Measurements from ENCODE around the gene MAPKBP1. TPM values are rescaled to one million over a fixed set of nuclear protein-coding genes. Genes with fewer than 3 reads are reported as not detected.

MAPKBP1 gene
- polyA plus RNA-seq, 3 donors = 0.76 to 8.6 (median 1.1) TPM

DNA sequence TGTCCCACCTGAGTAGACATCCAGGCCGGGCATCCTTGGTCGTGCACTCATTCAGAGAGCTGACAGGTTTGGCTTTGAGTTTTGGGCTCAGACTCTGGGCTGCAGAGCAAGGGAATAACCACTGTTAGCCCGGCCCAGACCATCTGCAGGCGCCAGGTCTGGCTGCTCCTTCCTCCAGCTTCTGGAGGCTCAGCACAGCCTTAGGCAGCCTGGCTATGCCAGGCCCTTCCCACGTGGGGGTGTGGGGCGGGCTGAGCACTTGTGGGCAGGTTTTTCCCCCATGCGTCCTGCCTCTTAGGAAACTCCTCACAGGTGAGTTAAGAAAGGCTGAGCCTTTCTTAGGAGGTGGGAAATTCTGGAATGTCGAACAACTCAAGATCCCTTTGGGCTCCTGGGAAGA lies 75.6 kb downstream of the MAPKBP1 start:
- no peaks in the 10 kb centered on the region for H3K79me2 ChIP-seq (ENCODE audit: insufficient read depth, low read length)
- no peak overlapping the region for H2AFZ ChIP-seq (ENCODE audit: insufficient read depth, low read depth, low read length, poor library complexity, severe bottlenecking)
- TF ChIP-seq, protein P1, sequence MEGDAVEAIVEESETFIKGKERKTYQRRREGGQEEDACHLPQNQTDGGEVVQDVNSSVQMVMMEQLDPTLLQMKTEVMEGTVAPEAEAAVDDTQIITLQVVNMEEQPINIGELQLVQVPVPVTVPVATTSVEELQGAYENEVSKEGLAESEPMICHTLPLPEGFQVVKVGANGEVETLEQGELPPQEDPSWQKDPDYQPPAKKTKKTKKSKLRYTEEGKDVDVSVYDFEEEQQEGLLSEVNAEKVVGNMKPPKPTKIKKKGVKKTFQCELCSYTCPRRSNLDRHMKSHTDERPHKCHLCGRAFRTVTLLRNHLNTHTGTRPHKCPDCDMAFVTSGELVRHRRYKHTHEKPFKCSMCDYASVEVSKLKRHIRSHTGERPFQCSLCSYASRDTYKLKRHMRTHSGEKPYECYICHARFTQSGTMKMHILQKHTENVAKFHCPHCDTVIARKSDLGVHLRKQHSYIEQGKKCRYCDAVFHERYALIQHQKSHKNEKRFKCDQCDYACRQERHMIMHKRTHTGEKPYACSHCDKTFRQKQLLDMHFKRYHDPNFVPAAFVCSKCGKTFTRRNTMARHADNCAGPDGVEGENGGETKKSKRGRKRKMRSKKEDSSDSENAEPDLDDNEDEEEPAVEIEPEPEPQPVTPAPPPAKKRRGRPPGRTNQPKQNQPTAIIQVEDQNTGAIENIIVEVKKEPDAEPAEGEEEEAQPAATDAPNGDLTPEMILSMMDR (IDR thresholded peaks at IDR 0.05) = no peak
- H3K4me3 Mint-ChIP-seq = no peak overlapping the region
- no peak overlapping the region for H3K27ac Mint-ChIP-seq
- DNase-seq = no peak
- 86% methylated on average over 5 of the region's 8 CpGs for WGBS (ENCODE audit: insufficient coverage)
- H3K27me3 Mint-ChIP-seq (ENCODE audit: low read depth in 3 of 3) = peaks cover 0 to 10% (median 9%) of the 10 kb centered on the region in 3 donors
- H3K9me3 Mint-ChIP-seq = no peaks in the 10 kb centered on the region
- intact Hi-C loops (cut with micrococcal nuclease) = no loop called here
- H3K36me3 Mint-ChIP-seq = peaks cover 37 to 43% of the 10 kb centered on the region in 2 donors
- peaks cover 39 to 42% of the 10 kb centered on the region in 2 donors for H3K36me3 ChIP-seq (replicated peaks in 1 of 2; ENCODE audit: control insufficient read depth in 1 of 2, insufficient read depth in 2 of 2, low read length in 2 of 2)
- H3K4me2 ChIP-seq (replicated peaks; ENCODE audit: extremely low read depth, low read length, poor library complexity, severe bottlenecking) = no peak overlapping the region
- H3K27ac ChIP-seq (ENCODE audit: low read depth in 1 of 2, low read length in 2 of 2) = no peak overlapping the region
- H3K4me1 Mint-ChIP-seq = no peaks in the 10 kb centered on the region
- H3K4me3 ChIP-seq (replicated peaks in 1 of 3; ENCODE audit: low read depth in 2 of 3, low read length in 3 of 3) = no peak overlapping the region
- no peak overlapping the region for H3K9ac ChIP-seq (ENCODE audit: insufficient read depth, low read length, poor library complexity, severe bottlenecking)
- H3K9me3 ChIP-seq (replicated peaks in 1 of 2; ENCODE audit: control insufficient read depth in 1 of 2, insufficient read depth in 1 of 2, low read length in 2 of 2) = no peaks in the 10 kb centered on the region
- no peaks in the 10 kb centered on the region for H3K4me1 ChIP-seq (ENCODE audit: control insufficient read depth in 1 of 2, insufficient read depth in 2 of 2, low read length in 2 of 2)
- H3K27me3 ChIP-seq (ENCODE audit: control insufficient read depth in 2 of 2, insufficient read depth in 2 of 2, low read length in 2 of 2) = no peaks in the 10 kb centered on the region
- H4K20me1 ChIP-seq (ENCODE audit: insufficient read depth, low read length) = no peaks in the 10 kb centered on the region

DNA sequence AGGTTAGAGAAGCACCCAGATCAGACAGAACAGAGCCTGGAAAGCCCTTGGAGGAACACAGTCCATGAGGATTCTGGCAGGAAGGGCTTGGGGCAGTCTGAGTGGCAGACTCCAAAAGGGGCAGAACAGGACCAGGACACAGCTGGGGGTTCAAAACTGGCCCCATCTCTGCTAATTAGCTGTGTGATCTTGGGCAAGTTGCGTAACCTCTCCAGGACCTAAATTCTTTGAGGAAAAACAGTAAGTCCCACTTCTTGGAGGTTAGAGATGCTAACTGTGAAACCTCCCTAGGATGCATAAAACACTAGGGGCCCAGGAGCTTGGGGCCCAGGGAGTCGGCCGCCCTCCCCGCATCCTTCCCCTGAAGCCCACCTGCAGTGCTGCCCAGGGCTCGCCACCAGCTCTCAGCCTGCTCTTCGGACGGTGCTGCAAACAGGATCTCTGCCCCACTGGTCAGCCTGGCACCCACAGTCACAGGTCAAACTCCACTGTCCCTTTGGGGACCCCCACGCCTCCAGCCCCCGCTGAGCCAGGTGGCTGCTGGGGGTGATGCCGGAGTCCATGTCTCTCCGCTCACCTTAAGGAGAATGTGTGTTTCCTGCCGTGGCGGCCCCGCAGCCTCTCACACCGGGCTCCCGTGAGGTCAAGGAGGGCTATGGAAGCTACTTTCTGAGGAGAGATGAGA lies 76.3 kb downstream of the MAPKBP1 start:
- TF ChIP-seq, protein P1 (IDR thresholded peaks at IDR 0.05) = no peak

More for the DNA sequence above, 76.3 kb downstream of the MAPKBP1 start:
- Mint-ChIP-seq H3K27ac (no peak overlapping the region), H3K27me3 (ENCODE audit: low read depth in 3 of 3) (peaks cover 0 to 10% (median 9%) of the 10 kb centered on the region in 3 donors), H3K36me3 (peaks cover 34 to 36% of the 10 kb centered on the region in 2 donors), H3K4me3 (no peak overlapping the region), H3K9me3 (no peaks in the 10 kb centered on the region), H3K4me1 (no peaks in the 10 kb centered on the region)
- 82% methylated on average over 8 of the region's 16 CpGs for WGBS (ENCODE audit: insufficient coverage)
- Histone ChIP-seq H3K9ac (ENCODE audit: insufficient read depth, low read length, poor library complexity, severe bottlenecking) (no peak overlapping the region), H3K79me2 (ENCODE audit: insufficient read depth, low read length) (no peaks in the 10 kb centered on the region), H4K20me1 (ENCODE audit: insufficient read depth, low read length) (no peaks in the 10 kb centered on the region), H3K27ac (ENCODE audit: low read depth in 1 of 2, low read length in 2 of 2) (no peak overlapping the region), H3K9me3 (replicated peaks in 1 of 2; ENCODE audit: control insufficient read depth in 1 of 2, insufficient read depth in 1 of 2, low read length in 2 of 2) (no peaks in the 10 kb centered on the region), H2AFZ (ENCODE audit: insufficient read depth, low read depth, low read length, poor library complexity, severe bottlenecking) (no peak overlapping the region), H3K4me3 (replicated peaks in 1 of 3; ENCODE audit: low read depth in 2 of 3, low read length in 3 of 3) (no peak overlapping the region), H3K4me1 (ENCODE audit: control insufficient read depth in 1 of 2, insufficient read depth in 2 of 2, low read length in 2 of 2) (no peaks in the 10 kb centered on the region), H3K4me2 (replicated peaks; ENCODE audit: extremely low read depth, low read length, poor library complexity, severe bottlenecking) (no peak overlapping the region), H3K36me3 (replicated peaks in 1 of 2; ENCODE audit: control insufficient read depth in 1 of 2, insufficient read depth in 2 of 2, low read length in 2 of 2) (peaks cover 33 to 34% of the 10 kb centered on the region in 2 donors), H3K27me3 (ENCODE audit: control insufficient read depth in 2 of 2, insufficient read depth in 2 of 2, low read length in 2 of 2) (no peaks in the 10 kb centered on the region)
- DNase-seq = no peak
- intact Hi-C loops (cut with micrococcal nuclease) = no loop called here

Data from CD14-positive monocyte (primary cell).